HG02852 (cell line): ENCODE measurements around the gene LAMA5.

Experiments
- ATAC-seq: cut with Tn5 transposase; IDR thresholded peaks from one replicate; pipeline ENCODE4 v1.9.1; 2021; ENCODE audit warnings: mild to moderate bottlenecking, moderate library complexity; ENCODE audit not compliant: unreplicated experiment

Gene LAMA5

GRCh38 chr20:62348604-62349003 is 18.5 kb downstream of the LAMA5 start:
- ATAC-seq: no peak

DNA sequence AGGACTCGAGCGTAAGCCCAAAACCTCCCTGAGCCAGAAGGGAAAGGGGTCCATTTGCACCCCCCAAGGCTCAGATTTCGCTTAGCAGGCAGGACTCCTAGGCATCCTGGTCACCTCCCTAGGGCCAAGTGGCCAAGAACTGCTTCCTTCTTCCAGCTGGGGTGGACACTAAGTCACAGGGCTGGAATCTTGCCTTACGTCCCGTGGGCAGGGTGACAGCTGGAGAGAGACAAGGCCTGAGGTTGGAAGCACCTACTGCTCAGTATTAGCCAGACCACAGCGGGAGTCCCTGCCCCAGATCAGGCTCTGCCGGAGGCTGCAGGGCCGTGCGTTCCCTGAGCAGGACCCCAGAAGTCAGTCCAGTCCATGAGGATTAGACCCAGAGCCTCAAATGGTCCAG is 19.7 kb downstream of the LAMA5 start:
- ATAC-seq: no peak

DNA sequence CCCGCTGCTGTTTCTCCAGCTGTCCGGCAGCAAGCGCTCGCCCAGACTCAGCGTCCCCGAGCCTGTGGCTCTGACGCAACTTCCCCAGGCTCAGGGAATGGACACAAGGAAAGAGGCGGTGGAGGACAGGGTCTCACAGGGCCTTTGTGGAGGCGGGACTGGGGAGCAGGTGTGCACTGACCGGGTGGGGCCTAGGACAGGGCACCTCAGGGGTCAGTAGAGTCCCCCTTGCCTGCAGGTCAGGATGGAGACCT is 20.0 kb downstream of the LAMA5 start:
- no peak for ATAC-seq

DNA sequence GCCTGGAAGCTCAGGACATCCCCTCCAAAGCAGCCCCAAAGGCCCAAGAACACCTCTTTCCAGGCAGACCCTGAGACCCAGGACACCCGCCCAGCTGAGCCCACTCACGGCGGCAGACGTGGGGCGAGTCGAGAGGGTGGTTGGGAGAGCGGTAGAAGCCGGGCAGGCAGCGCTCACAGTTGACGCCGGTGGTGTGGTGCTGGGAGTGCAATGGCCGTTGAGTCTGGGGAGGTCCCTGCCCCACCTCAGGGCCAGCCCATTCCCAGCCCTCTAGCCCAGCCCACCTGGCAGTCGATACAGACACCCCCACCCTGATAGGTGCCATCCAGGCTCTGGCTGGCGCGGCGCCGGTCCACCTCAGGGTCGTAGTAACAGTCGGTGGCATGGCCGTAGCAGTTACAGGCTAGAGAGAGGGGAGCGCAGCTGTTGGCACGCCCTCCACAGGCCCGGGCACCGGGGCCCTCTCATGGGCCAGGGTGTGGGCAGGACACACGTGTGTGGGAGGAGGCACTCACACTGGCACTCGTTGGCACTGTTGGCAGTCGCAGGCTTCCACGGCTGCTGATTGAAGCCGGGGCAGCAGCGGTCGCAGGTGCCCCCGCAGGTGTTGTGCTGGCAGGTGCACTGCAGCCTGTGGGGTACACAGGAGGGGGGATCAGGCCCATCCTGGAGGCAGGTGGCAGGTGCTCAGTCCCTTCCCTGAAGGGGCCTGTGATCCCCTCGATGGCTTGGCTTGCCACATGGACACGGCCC is 20.5 kb downstream of the LAMA5 start:
- ATAC-seq: no peak

GRCh38 chr20:62345681-62346370 is 21.3 kb downstream of the LAMA5 start:
- ATAC-seq: no peak

- no peak for ATAC-seq
These were observed 22.3 kb downstream of the LAMA5 start for GRCh38 chr20:62344782-62345181.

- no peak for ATAC-seq
These were observed 23.0 kb downstream of the LAMA5 start for GRCh38 chr20:62344092-62344491.

GRCh38 chr20:62342910-62343309 is 24.2 kb downstream of the LAMA5 start:
- no peak for ATAC-seq

DNA sequence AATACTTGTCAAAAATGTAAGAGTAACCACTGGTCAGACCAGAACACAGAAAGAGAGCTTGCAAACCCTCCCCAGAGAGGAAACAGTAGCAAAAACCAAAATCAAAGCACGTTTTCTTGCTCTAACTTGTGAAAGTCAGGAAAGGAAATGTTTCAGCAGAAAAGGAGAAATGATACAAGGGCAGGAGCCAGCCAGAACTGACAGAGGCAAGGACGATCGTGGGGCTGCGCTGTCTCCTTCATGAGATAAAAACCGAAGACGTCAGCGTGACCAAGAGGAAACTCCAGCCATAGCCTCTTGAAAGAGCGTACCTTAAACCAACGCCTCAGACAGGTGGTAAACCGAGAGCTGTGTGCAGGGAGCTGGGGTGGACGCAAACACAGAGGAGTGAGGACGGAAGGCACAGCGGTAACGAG is 27.5 kb downstream of the LAMA5 start:
- ATAC-seq: peak; percentile 66

DNA sequence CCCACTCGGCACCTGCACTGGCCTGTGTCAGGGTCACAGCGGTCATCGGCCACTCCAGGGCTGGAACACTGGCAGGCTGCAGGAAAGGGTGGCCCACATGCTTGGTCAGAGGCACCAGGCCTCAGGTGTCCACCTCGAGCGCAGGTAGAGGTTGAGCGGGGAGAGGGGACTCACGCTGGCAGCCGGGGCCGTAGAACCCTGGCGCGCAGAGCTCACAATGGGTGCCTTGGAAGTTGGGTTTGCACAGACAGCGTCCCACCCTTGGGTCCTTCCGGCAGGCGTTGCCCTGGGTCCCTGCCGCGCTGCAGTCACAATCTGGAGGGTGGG is 28.9 kb downstream of the LAMA5 start:
- ATAC-seq: no peak

GRCh38 chr20:62337558-62338293 is 29.4 kb downstream of the LAMA5 start:
- ATAC-seq: no peak

DNA sequence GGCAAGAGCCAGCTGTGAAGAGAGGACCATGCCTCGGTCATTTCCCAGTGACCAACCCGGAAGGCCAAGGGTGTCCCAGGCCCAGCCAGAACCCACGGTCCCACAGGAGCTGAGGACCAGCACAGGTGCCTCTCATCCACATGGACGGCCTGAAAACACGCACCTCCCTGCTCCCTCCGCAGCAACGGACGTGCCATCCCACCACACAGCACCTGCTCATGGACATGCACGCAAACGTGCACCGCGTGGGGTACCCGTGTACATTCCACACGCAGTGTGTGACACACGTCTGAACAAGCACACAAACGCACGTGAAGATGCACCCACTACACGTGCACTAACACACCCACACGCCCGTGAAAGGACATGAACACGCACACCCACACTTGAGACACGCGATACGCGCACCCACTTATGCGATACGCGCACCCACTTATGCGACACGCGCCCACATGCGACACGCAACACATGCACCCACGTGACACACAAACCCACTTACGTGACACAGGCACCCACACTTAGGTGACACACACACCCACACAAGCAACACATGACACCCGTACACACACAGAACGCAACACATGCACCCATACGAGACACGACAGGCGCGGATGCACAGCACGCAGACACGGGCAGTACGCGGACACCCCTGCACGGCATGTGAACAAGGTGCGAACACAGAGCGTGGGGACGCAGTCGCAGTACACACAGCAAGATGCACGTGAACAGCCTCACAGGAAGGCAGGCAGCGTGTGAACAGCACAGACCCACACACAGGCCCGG is 30.1 kb downstream of the LAMA5 start:
- ATAC-seq: no peak

GRCh38 chr20:62336329-62336728 is 30.8 kb downstream of the LAMA5 start:
- ATAC-seq: no peak

DNA sequence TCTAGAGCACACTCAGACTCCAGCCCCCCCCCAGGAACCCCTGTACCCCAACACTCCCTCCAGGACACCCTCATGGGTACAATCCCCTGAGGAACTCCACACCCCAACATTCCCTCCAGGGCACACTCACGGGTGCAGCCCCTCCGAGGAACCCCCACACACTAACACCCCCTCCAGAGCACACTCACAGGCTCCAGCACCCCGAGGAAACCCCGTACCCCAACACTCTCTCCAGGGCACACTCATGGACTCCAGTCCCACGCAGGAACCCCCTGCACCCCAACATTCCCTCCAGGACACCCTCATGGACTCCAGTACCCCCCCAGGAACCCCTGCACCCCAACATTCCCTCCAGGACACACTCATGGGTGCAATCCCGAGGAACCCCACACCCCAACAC is 31.6 kb downstream of the LAMA5 start:
- ATAC-seq: no peak

DNA sequence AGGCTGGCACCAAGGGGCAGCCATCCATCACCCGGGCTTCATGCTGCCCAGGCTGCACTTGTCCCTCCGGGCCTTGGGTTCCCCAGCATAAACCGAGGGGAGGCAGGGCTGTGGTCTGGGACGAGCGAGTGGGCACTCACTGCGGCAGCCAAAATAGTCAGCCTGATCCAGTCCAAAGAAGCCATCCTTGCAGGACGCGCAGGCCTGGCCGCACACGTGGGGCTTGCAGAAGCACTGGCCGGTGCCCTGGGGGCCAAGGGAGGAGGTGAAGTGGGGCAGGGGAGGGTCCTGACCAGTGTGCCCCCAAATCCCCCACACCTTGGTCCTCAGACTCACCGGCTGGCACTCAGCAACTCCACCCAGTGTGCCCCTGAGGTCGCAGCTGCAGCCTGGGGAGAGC is 32.2 kb downstream of the LAMA5 start:
- no peak for ATAC-seq

GRCh38 chr20:62333820-62334595 is 33.1 kb downstream of the LAMA5 start:
- ATAC-seq: no peak

GRCh38 chr20:62332989-62333819 is 33.9 kb downstream of the LAMA5 start:
- no peak for ATAC-seq

- no peak for ATAC-seq
These were observed 34.7 kb downstream of the LAMA5 start for GRCh38 chr20:62332421-62332820.

DNA sequence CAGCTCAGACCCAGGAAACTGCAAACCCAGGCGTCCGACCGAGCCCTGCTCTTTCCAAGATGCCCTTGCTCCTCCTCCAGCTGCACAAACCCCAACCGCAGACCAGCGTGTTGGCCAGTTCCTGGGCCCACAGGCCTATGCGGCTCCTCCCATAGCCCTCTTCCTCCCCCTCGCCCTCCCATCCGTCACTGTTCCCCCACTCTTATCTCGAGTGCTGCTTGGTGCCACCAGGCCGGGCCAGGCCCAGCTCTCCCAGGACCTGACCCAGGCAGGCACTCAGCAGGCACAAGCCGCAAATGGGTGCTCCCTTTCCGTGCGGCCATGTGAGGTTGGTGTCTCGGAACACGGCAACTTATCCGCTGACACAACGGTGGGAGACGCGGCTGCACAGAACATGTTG is 35.8 kb downstream of the LAMA5 start:
- ATAC-seq: no peak
